CD8-positive, alpha-beta memory T cell (primary cell): ENCODE measurements around the gene ZNF480. TPM values are rescaled to one million over a fixed set of nuclear protein-coding genes. Genes with fewer than 3 reads are reported as not detected.
"Not testable (repeated sequence)": the region's sequence is repeated elsewhere in the genome, so short reads cannot be mapped to it uniquely, and the experiment has no call there.

ENCODE experiments used
- CTCF ChIA-PET: fragments of 350-600 bp; sonication (Branson Sonifier 250); formaldehyde crosslinking; loops from one replicate; lab custom pipeline; 2021; ENCODE audit warnings: antibody characterized with exemption; lab: Charles Lee
- POLR2A ChIA-PET: fragments of 350-600 bp; sonication (Branson Sonifier 250); formaldehyde crosslinking; loops from one replicate; lab custom pipeline; 2021; ENCODE audit warnings: antibody characterized with exemption; lab: Charles Lee
- DNase-seq, 5 donors: peaks; one replicate each; pipeline versions ENCODE4 v3.0.0 to v3.0.0-alpha.2; 2020 to 2022; ENCODE audit warnings: mixed read lengths in 1 of 5
- H3K27ac ChIP-seq: one replicate; pipeline ENCODE4 v1.7.0; 2013; ENCODE audit warnings: low read depth, mild to moderate bottlenecking, low read length, moderate library complexity
- H3K27me3 ChIP-seq: 2 replicates; pipeline ENCODE4 v1.7.0; 2013; ENCODE audit warnings: low read length, mild to moderate bottlenecking; ENCODE audit not compliant: insufficient read depth, poor library complexity, severe bottlenecking
- H3K36me3 ChIP-seq: 2 replicates; pipeline ENCODE4 v1.7.0; 2013; ENCODE audit warnings: mild to moderate bottlenecking, low read length, moderate library complexity; ENCODE audit not compliant: insufficient read depth
- H3K4me1 ChIP-seq: 2 replicates; pipeline ENCODE4 v1.7.0; 2013; ENCODE audit warnings: mild to moderate bottlenecking, low read length, moderate library complexity; ENCODE audit not compliant: insufficient read depth
- H3K4me3 ChIP-seq: 2 replicates; pipeline ENCODE4 v1.7.0; 2013; ENCODE audit warnings: mild to moderate bottlenecking, low read length
- H3K9me3 ChIP-seq: 2 replicates; pipeline ENCODE4 v1.7.0; 2013; ENCODE audit warnings: mild to moderate bottlenecking, low read length
- H3K27ac Mint-ChIP-seq, 8 donors: one replicate each; pipeline ENCODE4 v1.8.0; 2020 to 2021; ENCODE audit warnings: mixed read lengths in 8 of 8, mild to moderate bottlenecking in 6 of 8, inconsistent platforms in 3 of 8, moderate library complexity in 3 of 8
- H3K27me3 Mint-ChIP-seq, 2 donors: one replicate each; pipeline ENCODE4 v1.8.0; 2020 to 2021; ENCODE audit warnings: mixed read lengths in 2 of 2, mild to moderate bottlenecking in 1 of 2, moderate library complexity in 1 of 2
- H3K36me3 Mint-ChIP-seq, 3 donors: one replicate each; pipeline ENCODE4 v1.8.0; 2020 to 2021; ENCODE audit warnings: mixed read lengths in 3 of 3, inconsistent platforms in 1 of 3, mild to moderate bottlenecking in 1 of 3
- H3K4me1 Mint-ChIP-seq, 3 donors: one replicate each; pipeline ENCODE4 v1.8.0; 2020 to 2021; ENCODE audit warnings: mixed read lengths in 3 of 3, inconsistent platforms in 1 of 3, mild to moderate bottlenecking in 1 of 3
- H3K4me3 Mint-ChIP-seq, 7 donors: one replicate each; pipeline ENCODE4 v1.8.0; 2020 to 2021; ENCODE audit warnings: mixed read lengths in 7 of 7, mild to moderate bottlenecking in 6 of 7, moderate library complexity in 4 of 7, inconsistent platforms in 2 of 7
- H3K9me3 Mint-ChIP-seq, 5 donors: one replicate each; pipeline ENCODE4 v1.8.0; 2020 to 2022; ENCODE audit warnings: mixed read lengths in 5 of 5, mild to moderate bottlenecking in 3 of 5, moderate library complexity in 2 of 5, inconsistent platforms in 1 of 5
- polyA plus RNA-seq: library from polyadenylated mRNA; unstranded; fragments of 300-500 nt; fragmentation: Illumina TruSeq; gene quantifications from one replicate; pipeline ENCODE4 v1.2.3, GENCODE V29; 2021
- total RNA-seq, 2 experiments: library from RNA; stranded (reverse); gene quantifications; one replicate each; pipeline ENCODE4 v1.2.3, GENCODE V29; 2021

Gene ZNF480
- 1 to 10 TPM; 5.6 to 6.6 TPM for total RNA-seq
- polyA plus RNA-seq: 28.0 TPM

DNA sequence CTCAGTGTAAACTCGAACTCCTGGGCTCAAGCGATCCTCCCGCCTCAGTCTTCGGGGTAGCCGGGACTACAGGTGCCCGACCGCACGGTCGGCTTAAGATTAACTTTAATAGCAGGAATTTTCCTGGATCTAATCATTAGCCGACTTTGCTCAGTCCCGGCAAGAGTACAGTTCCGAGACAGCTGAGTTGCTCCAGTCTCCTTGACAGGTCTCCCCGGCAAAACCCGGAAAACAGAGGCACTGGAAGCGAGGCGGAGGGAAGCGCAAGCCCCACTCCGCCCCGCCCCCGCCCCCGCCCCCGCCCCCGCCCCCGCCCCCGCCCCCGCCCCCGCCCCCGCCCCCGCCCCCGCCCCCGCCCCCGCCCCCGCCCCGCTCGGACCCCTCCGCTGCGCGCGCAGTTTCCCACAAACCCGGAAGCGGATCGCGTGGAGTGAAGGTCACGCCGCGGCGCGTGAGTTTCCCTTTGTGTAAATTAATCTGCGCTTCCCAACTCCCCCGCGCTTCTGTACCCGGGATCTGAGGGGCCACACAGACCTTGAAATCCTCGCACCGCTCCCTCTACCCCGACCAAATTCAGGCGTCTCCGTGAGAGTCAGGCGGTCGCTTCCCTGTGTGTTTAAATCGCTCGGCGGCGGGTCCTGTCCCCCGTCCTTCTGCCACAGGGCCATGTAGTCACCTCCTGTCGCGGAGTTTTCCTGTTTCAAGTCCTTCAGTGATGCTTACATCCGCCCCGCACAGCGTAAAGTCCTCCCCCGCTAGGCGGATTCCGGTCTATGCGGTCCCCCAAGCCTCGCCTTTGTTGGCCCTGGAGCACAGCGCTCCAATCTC, at the start of gene ZNF480:
TSS of gene ZNF480 (plus strand) at position 397 of the 828 bp plus-strand sequence. CDS start 3,244 bp downstream, outside the sequence.
- Mint-ChIP-seq H3K4me3 (peak within 1 kb of the TSS; percentile 97 to 98 (median 97)), H3K27me3 (no peaks in the 10 kb centered on the region), H3K4me1 (peaks cover 20 to 36% (median 31%) of the 10 kb centered on the region in 3 donors), H3K27ac (peak within 1 kb of the TSS; percentile 92 to 99 (median 98)), H3K36me3 (peaks cover 30 to 48% (median 47%) of the 10 kb centered on the region in 3 donors), H3K9me3 (peaks cover 9 to 49% (median 25%) of the 10 kb centered on the region in 5 donors)
- Histone ChIP-seq H3K9me3 (peaks cover 4% of the 10 kb centered on the region), H3K36me3 (peaks cover 29% of the 10 kb centered on the region), H3K27me3 (no peaks in the 10 kb centered on the region), H3K4me3 (peak within 1 kb of the TSS; percentile 94), H3K27ac (peak within 1 kb of the TSS; percentile 92), H3K4me1 (peaks cover 16% of the 10 kb centered on the region)
- CTCF ChIA-PET: no interaction called here
- peak; percentile 83 to 93 (median 87) for DNase-seq
- POLR2A ChIA-PET: no interaction called here

DNA sequence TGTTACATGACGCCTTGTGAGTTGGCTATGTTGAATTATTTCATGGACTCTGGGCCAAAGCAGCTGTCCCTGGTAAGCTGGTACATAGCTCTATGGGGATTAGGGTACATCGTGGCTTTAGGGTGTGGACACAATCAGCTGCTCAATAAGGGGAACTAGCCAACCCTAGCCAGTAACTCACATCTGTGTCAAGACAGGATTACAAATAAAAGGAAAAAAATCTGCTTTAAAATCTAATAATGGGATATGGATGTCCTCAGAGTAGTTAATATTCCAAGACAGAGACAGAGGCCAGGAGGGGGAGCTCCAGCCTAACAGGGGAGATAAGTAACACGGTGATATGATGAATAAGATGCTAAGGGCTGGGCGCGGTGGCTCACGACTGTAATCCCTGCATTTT, 48.7 kb upstream of the ZNF480 start:
- Mint-ChIP-seq H3K27ac (no peak overlapping the region), H3K27me3 (peaks cover 0 to 3% of the 10 kb centered on the region in 2 donors), H3K4me1 (no peaks in the 10 kb centered on the region), H3K4me3 (no peak overlapping the region), H3K36me3 (peaks cover 0 to 4% (median 0%) of the 10 kb centered on the region in 3 donors), H3K9me3 (no peaks in the 10 kb centered on the region)
- Histone ChIP-seq H3K36me3 (no peaks in the 10 kb centered on the region), H3K27me3 (no peaks in the 10 kb centered on the region), H3K4me1 (no peaks in the 10 kb centered on the region), H3K4me3 (no peak overlapping the region), H3K27ac (no peak overlapping the region), H3K9me3 (no peaks in the 10 kb centered on the region)
- POLR2A ChIA-PET: interaction anchor here (0.7 kb wide), 1 partner anchor 951 kb away, joined by 3 read pairs; no protein-coding TSS in a partner anchor
- peak; percentile 23 to 70 (median 42) for DNase-seq
- CTCF ChIA-PET: interaction anchor here (1.1 to 1.2 kb wide), 2 partner anchors 11 to 109 kb away, joined by 3 read pairs; partner anchors contain the start of gene ZNF616

DNA sequence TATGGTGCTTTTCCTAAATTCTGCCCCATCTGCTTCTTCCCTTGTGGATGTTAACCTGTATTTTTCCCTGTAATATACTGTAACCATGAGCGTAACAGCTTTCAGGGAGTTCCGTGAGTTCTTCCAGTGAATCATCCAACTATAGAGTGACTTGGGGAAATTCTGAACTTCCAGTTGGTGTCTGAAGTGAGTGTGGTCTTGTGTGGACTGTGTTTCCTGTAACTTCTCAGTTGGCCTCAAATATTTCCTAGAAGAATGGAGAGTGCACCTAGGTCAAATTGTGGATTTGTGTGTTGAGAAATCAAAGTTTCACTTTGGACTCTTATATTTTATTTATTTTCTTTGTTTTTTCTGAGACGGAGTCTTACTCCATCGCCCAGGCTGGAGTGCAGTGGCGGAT, 38.5 kb upstream of the ZNF480 start:
- Histone ChIP-seq H3K36me3 (no peaks in the 10 kb centered on the region), H3K4me1 (no peaks in the 10 kb centered on the region), H3K27me3 (no peaks in the 10 kb centered on the region), H3K9me3 (no peaks in the 10 kb centered on the region), H3K4me3 (no peak overlapping the region), H3K27ac (no peak overlapping the region)
- Mint-ChIP-seq H3K36me3 (peaks cover 0 to 4% (median 0%) of the 10 kb centered on the region in 3 donors), H3K27me3 (peaks cover 10 to 15% of the 10 kb centered on the region in 2 donors), H3K27ac (no peak overlapping the region), H3K4me3 (no peak overlapping the region), H3K9me3 (no peaks in the 10 kb centered on the region), H3K4me1 (no peaks in the 10 kb centered on the region)
- ChIA-PET POLR2A (no interaction called here), CTCF (no interaction called here)
- no peak for DNase-seq

DNA sequence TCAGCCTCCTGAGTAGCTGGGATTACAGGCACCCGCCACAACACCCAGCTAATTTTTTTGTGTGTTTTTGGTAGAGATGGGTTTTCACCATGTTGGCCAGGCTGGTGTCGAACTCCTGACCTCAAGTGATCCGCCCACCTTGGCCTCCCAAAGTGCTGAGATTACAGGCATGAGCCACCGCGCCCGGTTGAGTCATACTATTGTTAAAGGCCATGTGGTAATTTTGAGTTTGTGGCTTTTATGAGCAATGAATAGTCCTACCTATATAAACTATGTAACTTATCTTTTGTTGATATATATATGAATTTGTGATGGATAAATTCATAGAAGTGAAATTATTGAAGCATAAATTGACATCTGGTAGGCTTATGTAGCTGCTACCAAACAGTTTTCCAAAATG, 31.4 kb upstream of the ZNF480 start:
- peaks cover 14 to 16% (median 14%) of the 10 kb centered on the region in 3 donors for H3K4me1 Mint-ChIP-seq
- not testable (repeated sequence) for H3K27me3 ChIP-seq, H3K4me1 ChIP-seq, H3K36me3 Mint-ChIP-seq, H3K36me3 ChIP-seq, H3K27ac ChIP-seq, H3K9me3 Mint-ChIP-seq, H3K27ac Mint-ChIP-seq, DNase-seq, H3K4me3 Mint-ChIP-seq, H3K4me3 ChIP-seq, H3K9me3 ChIP-seq
- CTCF ChIA-PET: interaction anchor here (1.6 kb wide), 1 partner anchor 9 kb away, joined by 3 read pairs; no protein-coding TSS in a partner anchor
- H3K27me3 Mint-ChIP-seq: peaks cover 11 to 14% of the 10 kb centered on the region in 2 donors
- POLR2A ChIA-PET: interaction anchor here (0.7 kb wide), 1 partner anchor 64 kb away, joined by 3 read pairs; no protein-coding TSS in a partner anchor

DNA sequence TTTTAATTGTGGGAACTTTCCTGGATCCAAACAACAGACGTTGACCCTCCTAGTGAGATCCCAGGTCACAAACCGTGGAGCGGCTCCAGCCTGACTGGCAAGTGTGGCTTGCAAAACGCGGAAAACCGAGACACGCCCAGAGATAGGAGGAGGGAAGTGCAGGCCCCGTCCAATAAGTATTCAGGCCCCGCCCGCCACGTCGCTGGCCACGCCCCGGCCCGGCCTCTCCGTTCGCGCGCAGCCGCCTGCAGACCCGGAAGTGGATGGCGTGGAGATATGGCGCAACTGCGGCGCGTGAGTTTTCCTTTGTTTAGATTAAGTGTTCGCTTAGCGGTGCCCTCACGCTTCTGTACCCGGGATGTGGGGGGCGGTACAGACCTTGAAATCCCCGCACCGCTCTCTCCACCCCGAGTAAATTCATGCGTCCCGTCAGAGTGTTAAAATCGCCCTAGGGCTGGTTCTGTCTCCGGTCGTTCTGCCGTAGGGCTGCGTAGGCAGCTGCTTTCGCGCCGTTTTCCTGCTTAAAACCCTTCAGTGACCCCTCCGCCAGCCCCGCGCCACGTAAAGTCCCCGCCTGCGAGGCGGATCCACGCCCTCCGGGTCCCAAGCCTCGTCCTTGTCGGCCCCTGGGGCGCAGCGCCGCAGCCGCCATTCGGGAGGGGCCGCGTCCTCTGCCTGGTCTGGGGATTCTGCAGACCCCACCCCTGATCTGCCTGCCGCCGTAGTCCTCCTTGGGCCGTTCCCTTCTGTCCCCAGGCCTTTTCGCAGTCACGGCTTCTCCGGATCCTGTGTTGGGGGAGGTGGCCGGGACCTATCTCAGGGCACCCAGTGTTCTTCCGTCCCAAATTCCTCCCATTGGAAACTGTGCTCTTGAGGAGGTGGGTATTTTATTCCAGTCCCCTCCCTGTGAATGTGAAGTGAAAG, 27.4 kb upstream of the ZNF480 start, which contains the start of gene ZNF766:
TSS of gene ZNF766 (plus strand) at position 250 of the 924 bp plus-strand sequence. CDS start at position 277, 27 bp downstream.
- peak; percentile 95 to 97 (median 97) for DNase-seq
- H3K4me3 ChIP-seq: peak within 1 kb of the TSS; percentile 100
- peaks cover 23% of the 10 kb centered on the region for H3K4me1 ChIP-seq
- ChIA-PET CTCF (no interaction called here), POLR2A (interaction anchor here (0.6 kb wide), 2 partner anchors 100 to 1065 kb away, joined by 3 to 7 read pairs; partner anchors contain the start of gene ZNF880)
- no peaks in the 10 kb centered on the region for H3K27me3 ChIP-seq
- peak within 1 kb of the TSS; percentile 98 for H3K27ac ChIP-seq
- Mint-ChIP-seq H3K36me3 (peaks cover 19 to 38% (median 20%) of the 10 kb centered on the region in 3 donors), H3K27me3 (peaks cover 0 to 2% of the 10 kb centered on the region in 2 donors), H3K27ac (peak within 1 kb of the TSS; percentile 80 to 99 (median 94)), H3K4me3 (peak within 1 kb of the TSS; percentile 89 to 98 (median 96)), H3K4me1 (peaks cover 45 to 51% (median 51%) of the 10 kb centered on the region in 3 donors), H3K9me3 (peaks cover 0 to 7% (median 2%) of the 10 kb centered on the region in 5 donors)
- no peaks in the 10 kb centered on the region for H3K9me3 ChIP-seq
- peaks cover 26% of the 10 kb centered on the region for H3K36me3 ChIP-seq

DNA sequence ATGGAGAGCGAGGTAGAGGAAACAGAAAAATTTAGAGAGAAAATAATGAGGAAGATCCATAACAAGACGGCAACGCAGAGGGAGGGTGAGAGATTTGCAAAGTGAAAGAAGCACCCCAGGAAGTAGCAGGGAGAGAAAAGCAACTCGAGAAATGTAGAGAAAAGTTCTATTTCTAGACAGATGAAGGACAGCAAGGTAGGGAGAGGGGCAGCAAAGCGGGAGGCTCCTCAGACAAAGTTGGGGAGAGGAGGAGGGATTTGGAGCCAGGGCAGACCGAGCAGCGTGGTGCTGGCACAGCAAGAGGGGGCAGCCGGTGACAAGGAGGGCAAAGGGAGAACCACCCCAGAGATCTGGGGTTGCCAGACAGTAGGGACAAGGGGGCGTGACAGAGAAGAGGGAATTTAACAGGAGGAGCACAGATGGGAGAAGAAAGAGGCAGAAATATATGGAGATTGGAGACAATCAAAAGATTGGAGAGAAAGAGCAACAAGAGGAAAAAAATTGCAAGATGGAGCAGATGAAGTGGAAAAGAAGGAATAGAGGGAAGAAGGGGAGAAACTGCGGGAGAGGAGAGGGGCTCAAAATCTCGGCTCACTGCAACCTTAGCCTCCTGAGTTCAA, 26.6 kb upstream of the ZNF480 start:
- Histone ChIP-seq H3K27me3 (no peaks in the 10 kb centered on the region), H3K4me1 (peaks cover 23% of the 10 kb centered on the region), H3K27ac (peak overlapping the region; percentile 98), H3K9me3 (peaks cover 4% of the 10 kb centered on the region), H3K4me3 (peak overlapping the region; percentile 100), H3K36me3 (peaks cover 26% of the 10 kb centered on the region)
- Mint-ChIP-seq H3K36me3 (peaks cover 19 to 42% (median 23%) of the 10 kb centered on the region in 3 donors), H3K27ac (peak overlapping the region; percentile 80 to 99 (median 94)), H3K27me3 (peaks cover 0 to 2% of the 10 kb centered on the region in 2 donors), H3K4me1 (peaks cover 51 to 59% (median 59%) of the 10 kb centered on the region in 3 donors), H3K9me3 (peaks cover 0 to 12% (median 2%) of the 10 kb centered on the region in 5 donors), H3K4me3 (peak overlapping the region; percentile 89 to 98 (median 96))
- ChIA-PET CTCF (no interaction called here), POLR2A (interaction anchor here (0.6 kb wide), 2 partner anchors 99 to 1064 kb away, joined by 3 to 7 read pairs; partner anchors contain the start of gene ZNF880)
- DNase-seq: peak in 1 of 5 donors; percentile 5

DNA sequence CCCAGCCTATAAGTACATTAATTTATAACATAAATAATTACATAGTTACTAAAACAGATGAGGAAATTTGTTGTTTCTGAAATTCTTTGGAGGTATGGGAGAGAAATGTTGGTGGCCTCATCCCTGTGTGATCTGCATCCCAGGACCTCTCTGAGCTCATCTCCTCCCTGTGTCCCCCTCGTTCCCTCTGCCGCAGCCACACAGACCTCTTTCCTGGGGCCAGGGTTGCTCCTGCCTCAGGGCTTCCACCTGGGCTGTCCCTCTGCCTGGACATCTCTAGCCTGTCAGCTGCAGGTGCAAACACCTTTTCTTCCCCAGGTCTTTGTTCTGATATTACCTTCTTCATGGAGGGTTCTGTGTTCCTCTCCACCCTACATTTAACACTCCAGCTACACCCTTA, 23.7 kb upstream of the ZNF480 start:
- POLR2A ChIA-PET: no interaction called here
- Histone ChIP-seq H3K27ac (no peak overlapping the region), H3K4me3 (no peak overlapping the region), H3K4me1 (peaks cover 27% of the 10 kb centered on the region), H3K27me3 (no peaks in the 10 kb centered on the region), H3K9me3 (peaks cover 9% of the 10 kb centered on the region), H3K36me3 (peaks cover 26% of the 10 kb centered on the region)
- CTCF ChIA-PET: no interaction called here
- no peak for DNase-seq
- H3K9me3 Mint-ChIP-seq: peaks cover 0 to 22% (median 2%) of the 10 kb centered on the region in 5 donors
- H3K36me3 Mint-ChIP-seq: peaks cover 23 to 64% (median 43%) of the 10 kb centered on the region in 3 donors
- peak overlapping the region in 6 of 8 donors; percentile 23 to 82 (median 59) for H3K27ac Mint-ChIP-seq
- H3K4me1 Mint-ChIP-seq: peaks cover 73 to 88% (median 86%) of the 10 kb centered on the region in 3 donors
- H3K4me3 Mint-ChIP-seq: peak overlapping the region in 5 of 7 donors; percentile 26 to 97 (median 32)
- H3K27me3 Mint-ChIP-seq: no peaks in the 10 kb centered on the region
